ENCODE results near the gene NDUFS8.

Gene NDUFS8

GRCh38 chr11:68049509-68050370, 19.3 kb downstream of the NDUFS8 start:
- DNase-seq (ENCODE audit: low read depth in 2 of 2) = no peak

DNA sequence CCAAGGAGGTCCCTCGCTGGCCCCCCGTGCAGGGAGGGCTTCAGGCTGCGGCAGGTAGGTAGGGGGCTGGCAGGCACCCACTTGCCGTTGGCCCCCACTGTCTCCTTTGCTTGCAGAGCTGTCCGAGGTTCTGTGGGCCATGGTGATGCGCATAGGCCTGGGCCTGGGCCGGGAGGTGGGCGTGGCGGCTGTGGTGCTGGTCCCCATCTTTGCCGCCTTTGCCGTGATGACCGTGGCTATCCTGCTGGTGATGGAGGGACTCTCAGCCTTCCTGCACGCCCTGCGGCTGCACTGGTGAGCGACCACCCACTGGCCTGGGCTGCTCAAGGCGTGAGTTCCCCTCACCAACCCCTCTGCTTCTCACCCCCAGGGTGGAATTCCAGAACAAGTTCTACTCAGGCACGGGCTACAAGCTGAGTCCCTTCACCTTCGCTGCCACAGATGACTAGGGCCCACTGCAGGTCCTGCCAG, 19.9 kb downstream of the NDUFS8 start:
- no peak for DNase-seq (ENCODE audit: low read depth in 2 of 2)

- no peak for DNase-seq (ENCODE audit: low read depth in 2 of 2)
These were observed 21.0 kb downstream of the NDUFS8 start for GRCh38 chr11:68051191-68052136.

DNA sequence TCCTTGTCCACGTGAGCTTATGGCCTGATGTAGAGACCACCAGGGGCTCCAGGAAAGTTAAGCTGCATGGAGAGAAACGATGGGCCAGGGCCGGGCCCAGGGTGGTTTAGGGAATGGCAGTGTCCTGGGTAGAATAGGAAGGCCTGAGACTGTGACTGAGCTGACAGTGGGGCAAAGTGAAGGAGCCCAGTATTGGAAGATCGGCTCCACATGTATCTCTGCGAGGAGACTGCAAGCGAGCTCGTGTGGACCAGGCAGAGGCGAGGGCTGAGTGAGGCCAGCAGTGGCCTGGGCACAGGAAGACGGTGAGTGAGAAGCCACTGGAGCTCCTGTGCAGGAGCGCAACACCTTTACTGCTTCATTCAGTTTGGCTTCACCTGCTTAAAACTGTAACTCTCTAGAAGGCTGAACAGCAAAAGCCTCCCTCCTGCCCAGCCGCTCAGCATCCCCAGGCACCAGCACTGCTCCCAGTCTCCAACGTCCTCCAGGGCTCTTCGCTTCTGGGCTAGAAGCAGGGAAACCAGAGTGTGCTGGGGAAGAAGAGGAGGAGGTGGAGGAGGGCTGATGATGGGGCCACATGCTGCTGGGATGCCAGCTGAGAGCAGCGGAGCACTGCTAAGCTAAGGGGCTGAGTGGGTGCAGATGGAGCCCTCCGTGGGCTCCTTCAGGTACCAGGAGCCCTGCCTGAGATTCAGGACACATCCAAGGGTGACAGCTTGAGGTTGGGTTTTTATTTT, 21.8 kb downstream of the NDUFS8 start:
- no peak for DNase-seq (ENCODE audit: low read depth in 2 of 2)

- no peak for DNase-seq (ENCODE audit: low read depth in 2 of 2)
These were observed 22.6 kb downstream of the NDUFS8 start for GRCh38 chr11:68053117-68053516.

DNA sequence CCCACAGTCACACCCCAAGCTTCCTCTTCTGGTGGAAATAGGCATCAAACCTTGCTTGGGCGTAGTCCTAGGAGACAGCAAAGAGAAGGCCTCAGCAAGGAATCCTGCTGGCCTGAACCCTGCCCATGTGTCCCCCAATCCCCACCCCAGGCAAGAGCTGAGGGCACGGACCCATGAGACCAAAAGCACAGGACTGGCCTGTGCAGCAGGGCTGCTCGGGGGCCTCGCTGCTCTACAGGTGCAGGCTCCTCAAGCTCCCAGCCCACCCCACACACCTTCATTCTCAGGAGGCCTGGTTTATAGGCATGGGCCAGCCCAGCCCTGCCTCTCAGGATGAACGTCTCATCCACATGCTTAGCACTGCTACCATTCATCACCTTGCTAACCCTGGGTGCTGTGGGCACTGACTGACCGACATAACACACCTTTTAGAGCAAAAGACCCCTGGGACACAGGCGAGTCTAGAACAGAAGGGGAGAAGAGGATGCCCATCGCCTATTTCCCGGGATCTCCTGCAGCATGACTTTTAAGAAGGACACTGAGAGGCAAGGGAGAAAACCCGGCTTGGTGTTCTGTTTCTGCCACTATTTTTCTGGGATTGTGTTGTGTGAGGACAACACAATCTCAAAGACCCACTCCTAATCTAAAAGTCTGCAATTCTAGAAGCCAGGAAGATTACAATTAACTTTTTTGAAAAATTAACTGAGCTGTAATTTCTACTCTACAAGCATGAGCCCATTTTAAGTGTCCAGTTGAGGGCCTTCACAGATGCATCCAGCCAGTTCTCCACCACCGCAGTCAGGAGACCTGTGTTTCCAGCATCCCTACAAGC, 23.7 kb downstream of the NDUFS8 start:
- no peak for DNase-seq (ENCODE audit: low read depth in 2 of 2)

DNA sequence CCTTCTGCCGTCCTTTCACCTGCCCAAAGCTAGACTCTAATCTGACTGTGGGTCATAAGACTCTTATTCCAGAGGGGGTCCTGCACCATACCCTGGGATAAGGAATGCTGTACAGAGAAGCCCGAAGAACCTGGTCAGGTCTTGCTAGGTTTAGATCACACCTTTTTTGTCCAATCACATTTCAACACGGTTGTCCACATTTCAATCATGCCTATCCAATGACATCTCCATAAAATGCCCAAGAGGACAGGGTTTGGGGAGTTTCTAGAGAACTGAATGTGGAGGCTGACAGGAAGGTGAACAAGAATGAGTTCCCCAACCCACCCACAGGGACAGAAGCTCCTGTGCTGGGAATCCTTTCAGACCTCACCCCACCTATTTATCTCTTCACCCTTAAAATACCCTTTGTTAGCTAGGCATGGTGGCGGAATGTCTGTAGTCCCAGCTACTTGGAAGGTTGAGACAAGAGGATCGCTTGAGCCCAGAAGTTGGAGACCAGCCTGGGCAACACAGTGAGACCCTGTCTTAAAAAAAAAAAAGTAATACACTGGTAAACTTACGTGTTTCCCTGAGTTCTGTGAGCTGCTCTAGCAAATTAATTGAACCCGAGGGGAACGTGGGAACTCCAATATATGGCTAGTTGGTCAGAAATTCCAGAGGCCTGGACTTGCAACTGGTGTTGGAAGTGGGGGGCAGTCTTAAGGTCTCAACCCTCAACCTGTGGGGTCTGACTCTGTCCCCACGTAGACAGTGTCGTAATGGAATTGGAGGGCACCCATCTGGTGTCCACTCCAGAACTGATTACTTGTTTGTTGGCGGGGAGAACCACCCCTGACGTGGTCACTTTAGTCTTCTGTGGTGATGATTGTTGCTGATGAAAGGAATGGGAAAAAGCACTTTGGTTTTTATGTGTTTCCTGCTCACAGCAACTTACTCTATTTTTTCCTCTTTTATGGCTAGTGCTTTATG, 26.1 kb downstream of the NDUFS8 start:
- DNase-seq (ENCODE audit: low read depth in 2 of 2) = no peak

DNA sequence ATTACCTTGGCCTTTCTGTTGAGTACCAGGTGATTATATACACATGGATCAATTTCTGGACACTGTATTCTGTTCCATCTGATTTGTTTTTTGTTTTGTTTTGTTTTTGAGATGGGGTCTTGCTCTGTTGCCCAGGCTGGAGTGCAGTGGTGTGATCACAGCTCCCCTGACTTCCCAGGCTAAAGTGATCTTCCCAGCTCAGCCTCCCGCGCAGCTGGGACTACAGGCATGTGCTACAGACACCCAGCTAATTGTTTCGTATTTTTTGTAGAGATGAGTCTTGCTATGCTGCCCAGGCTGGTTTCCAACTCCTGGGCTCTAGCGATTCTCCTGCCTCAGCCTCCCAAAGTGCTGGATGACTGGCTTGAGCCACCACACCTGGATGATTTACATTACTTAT, 27.3 kb downstream of the NDUFS8 start:
- DNase-seq (ENCODE audit: low read depth in 2 of 2) = no peak

- DNase-seq (ENCODE audit: low read depth in 2 of 2) = no peak
These were observed 31.0 kb downstream of the NDUFS8 start for GRCh38 chr11:68061508-68061907.

DNA sequence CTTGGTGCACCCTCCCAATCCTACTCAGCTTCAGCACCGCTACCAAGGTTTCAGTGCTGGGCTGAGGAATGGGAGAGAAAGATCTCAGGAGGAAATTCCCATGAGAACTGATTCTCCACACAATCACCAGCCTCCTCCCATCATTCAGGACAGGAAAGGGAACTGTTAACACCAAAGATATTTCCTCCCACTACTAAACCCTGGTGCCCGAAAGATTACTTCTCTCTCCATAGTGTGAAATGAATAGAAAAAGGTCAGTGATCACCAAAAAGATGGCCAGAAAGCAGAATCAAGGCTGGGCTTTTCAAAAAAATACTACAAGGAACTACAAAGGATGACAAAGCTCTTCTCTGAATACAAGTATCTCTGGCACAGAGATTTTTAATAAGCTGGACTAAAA, 34.4 kb downstream of the NDUFS8 start:
- DNase-seq (ENCODE audit: low read depth in 2 of 2) = no peak

GRCh38 chr11:68065841-68066240, 35.4 kb downstream of the NDUFS8 start:
- DNase-seq (ENCODE audit: low read depth in 2 of 2) = no peak

DNA sequence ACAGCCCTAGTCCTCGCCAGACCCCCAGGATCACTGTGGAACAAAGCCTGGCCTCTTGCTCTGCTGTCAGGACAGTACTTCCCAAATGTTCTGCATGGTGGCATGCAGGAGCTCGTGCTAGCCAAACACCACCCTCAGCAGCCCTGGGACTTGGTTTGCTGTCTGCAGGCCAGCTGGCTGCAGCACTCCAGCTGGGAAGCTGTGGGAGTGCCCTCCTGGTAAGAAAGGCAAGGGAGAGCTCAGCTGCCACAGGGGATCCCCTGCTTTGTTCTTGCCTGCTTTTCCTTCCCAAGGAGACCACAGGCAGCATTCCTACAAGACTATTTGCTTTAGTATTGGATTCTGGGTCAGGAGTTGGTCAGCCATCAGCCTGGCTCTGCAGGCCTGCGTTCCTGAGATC, 36.3 kb downstream of the NDUFS8 start:
- no peak for DNase-seq (ENCODE audit: low read depth in 2 of 2)

DNA sequence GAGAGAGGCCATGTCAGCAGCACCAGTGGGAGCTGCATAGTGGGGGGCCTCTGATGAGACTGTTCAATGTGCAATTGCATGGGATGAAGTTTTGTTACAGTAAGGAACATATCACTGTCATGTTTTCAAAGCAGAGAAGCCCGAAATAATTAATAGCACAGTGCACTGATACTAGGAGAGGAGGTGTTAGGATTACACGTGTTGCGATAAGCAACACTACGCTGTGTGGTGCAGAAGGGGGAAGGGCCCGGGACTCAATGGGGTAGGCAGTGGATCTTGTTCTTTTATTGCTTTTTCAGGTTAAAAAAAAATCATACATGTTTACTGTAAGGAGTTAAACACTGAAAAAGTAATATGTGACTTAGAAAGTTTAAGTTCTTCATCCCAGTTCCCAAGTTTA, 37.5 kb downstream of the NDUFS8 start:
- DNase-seq (ENCODE audit: low read depth in 2 of 2) = no peak

DNA sequence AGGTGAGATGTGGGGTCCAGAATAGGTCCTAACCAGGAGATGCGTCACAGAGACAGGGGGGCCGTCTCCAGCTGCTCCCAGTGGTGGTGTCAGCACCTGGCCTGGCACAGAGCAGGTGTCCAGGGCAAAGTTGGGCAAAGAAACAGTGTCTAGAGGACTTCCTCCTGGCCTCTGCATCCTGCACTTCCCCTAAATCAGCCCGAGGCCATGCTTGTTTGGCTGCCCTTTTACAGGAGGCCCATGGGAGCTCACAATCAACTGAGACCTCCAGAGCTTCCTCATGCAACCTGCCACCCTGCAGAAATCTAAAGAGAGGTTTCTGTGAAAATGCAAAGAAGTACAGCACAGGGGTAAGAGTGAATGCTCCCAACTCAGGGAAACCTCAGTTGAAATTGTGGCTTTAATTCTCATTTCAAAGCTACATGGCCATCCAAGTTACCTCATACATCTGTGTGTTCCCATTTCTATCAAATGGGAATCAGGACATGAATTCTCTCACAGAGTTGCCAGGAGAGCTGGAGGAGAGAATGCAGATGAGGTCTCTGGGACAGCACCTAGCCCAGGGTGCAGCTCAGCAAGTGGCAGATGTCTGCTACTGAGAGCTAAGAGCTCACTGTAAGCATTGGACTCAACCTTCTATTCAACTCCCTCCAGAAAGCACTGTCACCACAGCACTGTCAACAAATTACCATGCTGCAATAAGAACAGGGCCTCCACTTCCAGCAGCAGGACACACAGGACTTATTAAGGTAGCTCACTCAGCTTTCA, 41.0 kb downstream of the NDUFS8 start:
- no peak for DNase-seq (ENCODE audit: low read depth in 2 of 2)

DNA sequence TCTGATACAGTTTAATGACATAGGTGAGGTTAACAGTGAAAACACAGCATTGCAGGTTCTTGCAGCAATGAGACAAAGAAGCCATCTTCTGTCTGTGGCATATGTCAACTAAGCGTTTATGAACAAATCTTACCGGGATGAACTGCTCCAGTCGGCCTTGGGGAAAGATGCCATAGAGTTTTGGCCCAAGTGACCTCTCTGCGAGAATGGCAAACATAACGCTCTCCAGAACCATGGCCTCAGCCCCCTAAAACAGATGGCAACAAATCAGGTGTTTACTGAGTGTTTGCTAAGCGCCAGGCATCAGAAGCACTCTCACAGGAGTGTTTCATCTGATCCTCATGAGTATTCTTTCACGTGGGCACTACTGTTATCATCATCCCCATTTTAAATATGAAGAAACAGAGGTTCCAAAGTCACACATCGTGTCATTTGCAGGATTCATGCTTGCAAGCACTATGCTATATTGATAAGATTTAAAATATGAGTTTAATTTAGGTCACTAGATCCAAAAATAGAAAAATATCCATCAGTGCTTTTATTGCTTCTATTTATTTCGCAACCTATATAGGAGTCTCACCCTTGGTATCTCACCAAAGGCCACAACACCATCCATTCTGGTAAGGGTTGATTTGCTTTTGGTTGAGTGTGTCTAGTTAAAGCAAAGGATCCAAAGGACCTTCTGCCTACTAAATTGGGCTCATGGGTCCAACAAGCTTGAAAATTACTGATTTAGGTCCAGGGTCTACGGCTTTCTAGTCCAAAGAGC, 44.3 kb downstream of the NDUFS8 start:
- no peak for DNase-seq (ENCODE audit: low read depth in 2 of 2)

- DNase-seq (ENCODE audit: low read depth in 2 of 2) = no peak
These were observed 46.0 kb downstream of the NDUFS8 start for GRCh38 chr11:68076371-68077042.
